NCI-H526 treated with DMSO at 0.1 percent for 48 hours (cell line): ENCODE results near the gene POLR2L.
A peak's percentile ranks its signal among the peaks of the same experiment; 100 is the strongest.

Experiments used
- DNase-seq: peaks from one replicate; lab custom pipeline; 2025; lab: John Stamatoyannopoulos, UW

Gene POLR2L

DNA sequence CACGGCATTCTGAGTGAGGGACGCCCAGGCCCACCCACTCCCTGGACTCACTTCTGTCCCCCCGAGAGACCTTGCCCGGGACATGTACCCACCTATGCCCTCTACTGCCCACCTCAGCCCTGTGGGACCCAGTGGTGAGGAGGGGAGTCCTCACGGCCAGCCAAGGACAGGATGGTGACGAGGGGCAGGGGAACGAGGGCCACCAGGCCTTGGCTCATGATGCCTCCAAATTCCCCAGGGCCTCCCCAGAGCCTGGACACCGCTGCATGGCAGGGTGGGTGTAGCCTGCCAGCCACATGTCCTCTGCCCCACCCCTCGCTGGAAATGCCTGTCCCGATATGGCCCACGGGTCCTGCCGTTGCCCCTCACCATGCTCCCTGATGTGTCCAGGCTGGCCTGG is 26.5 kb upstream of the POLR2L start:
- no peak for DNase-seq

DNA sequence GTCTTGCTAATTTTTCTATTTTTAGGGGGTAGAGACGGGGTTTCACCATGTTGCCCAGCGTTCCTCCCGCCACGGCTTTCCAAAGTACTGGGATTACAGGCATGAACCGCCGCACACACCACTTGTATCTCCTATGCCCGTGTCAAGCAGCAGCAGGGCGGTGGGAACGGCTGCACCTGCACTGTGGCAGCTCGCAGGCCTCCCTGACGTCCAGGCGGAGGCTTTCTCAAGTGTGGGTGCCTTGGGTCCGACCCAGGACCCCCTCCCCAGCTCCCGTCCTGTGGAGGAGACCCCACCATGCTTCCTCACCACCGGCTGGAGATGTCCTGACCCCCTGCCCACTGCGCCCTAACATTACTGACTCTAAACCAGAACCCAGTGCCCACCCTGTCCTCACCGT is 26.1 kb upstream of the POLR2L start:
- no peak for DNase-seq

DNA sequence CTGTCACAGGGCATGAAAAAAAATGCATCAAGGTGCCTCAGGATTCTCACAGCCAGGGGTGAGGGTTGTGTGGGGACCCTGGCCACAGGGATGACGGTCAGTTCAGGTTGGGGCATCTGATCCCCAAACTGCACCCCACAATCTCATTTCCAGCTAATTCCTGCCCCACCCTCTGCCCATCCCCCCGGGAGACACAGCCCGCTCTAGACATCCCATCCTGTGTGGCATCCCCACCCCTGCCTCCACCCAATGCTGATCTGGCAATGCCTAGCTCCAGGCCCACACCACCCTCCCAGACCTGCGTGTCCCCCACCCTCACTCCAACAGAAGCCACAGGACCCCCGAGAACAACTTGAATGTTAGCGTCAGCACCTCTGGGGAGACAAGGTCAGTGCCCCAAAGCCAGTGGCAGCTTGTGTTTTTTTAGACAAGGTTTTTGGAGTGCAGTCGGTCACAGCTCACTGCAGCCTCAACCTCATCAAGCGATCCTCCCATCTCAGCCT is 25.6 kb upstream of the POLR2L start:
- DNase-seq, result no peak

DNA sequence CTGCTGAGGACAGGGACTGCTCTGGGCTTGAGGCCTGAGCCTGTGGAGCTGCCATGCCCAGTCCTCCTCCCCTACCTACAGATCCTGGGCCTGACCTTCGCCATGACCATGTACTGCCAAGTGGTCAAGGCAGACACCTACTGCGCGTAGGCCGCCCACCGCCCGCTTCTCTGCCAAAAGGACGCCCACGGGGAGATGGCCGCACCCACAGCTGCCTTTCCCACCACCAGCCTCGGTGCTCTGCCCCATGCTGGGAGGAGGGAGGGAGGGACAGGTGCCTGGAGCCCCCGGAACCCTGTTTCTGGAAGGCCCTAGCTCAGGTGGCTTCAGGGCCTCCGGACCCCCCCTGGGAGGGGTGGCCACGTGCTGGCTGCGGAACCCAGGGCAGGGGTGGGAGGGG is 24.2 kb upstream of the POLR2L start:
- no peak for DNase-seq

DNA sequence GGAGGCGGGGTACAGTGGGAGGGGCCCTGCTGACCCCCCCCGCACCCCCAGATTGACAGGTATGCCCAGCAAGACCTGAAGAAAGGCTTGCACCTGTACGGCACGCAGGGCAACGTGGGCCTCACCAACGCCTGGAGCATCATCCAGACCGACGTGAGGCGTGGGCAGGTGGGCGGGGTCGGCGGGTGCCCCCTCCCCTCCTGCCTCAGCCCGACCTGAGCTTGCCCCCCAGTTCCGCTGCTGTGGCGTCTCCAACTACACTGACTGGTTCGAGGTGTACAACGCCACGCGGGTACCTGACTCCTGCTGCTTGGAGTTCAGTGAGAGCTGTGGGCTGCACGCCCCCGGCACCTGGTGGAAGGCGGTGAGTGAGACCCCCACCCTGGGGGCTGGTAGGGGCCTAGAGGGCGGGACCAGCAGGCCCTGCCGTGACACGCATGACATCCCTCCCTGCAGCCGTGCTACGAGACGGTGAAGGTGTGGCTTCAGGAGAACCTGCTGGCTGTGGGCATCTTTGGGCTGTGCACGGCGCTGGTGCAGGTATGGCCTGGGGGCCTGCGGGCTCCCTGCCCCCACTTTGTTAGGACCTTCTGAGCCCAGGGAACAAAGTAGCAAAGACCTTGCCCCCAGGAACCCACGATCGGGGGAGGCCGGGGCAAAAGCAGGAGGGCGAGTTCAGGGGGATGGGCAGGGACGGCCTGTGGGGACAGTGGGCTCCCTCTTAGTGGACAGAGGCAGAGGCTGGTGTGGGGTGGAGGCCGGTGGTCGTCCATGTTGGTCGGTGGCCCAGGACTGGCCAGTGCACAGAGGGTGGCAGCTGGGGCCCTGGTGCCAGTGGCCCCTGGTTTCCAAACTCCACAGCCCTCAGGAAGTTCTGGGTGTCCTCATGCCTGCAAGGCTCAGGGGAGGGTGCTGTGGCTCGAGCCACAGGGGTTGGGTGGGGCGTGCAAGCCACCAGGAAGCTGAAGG is 23.4 kb upstream of the POLR2L start:
- DNase-seq, result no peak

DNA sequence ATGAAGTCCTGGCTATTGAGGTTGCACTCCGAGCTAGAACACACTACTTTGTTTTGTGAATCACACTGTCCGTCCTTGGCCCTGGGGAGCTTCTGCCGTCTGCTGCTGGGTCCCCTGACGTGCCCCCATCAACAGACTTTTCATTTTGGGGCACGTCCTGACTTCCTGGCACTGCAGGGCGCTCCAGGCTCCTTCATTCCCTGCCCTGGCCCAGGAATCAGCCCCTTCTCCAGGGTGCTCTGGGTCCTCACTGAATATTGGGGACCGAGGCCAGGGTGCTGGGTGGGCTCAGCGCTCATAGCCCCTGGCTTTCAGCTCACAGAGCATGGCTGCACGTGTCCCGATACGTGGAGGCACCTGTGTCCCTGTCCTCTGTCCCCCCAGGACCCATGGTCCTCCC is 22.6 kb upstream of the POLR2L start:
- DNase-seq, result no peak

DNA sequence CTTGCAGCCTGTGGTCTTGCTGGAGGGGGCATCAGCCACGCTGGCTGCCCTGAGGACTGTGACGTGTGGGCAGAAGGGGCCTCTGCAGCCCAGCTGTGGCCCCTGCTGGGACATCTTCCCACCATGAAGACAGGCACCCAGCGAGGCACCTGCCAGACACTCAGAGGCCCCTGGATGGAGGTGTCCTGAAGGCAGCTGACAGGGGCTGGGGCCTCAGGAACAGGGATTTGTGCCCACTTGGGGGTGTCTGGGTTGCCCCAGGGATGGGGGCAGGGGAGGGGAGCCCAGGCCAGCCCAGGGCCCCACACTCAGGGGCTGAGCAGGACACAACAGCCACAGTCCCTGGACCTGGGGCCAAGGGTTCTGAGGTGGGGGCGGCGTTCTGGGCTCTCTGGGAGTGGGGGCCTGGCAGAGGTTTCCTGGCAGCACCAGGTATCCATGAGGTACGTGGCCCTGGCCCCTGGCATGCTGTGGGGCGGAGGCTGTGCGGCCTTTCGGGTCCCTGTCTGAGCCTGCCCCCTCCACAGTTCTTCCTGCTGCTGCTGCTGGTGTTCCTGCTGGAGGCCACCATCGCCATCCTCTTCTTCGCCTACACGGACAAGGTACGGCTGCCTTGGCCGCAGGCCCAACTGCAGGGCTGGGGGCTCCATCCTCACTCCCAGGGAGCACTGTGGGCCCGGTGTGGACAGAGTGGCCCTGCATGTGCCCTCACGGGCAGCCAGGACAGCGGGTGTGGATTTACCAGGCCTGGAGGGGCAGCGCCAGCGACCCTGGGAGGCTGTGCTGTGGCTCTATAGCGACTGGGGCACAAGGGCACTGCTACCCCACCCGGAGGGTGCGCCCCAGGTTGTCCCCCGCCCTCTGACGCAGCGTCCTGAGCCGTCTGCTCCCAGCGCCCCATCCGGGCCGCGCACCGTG is 21.8 kb upstream of the POLR2L start:
- no peak for DNase-seq

DNA sequence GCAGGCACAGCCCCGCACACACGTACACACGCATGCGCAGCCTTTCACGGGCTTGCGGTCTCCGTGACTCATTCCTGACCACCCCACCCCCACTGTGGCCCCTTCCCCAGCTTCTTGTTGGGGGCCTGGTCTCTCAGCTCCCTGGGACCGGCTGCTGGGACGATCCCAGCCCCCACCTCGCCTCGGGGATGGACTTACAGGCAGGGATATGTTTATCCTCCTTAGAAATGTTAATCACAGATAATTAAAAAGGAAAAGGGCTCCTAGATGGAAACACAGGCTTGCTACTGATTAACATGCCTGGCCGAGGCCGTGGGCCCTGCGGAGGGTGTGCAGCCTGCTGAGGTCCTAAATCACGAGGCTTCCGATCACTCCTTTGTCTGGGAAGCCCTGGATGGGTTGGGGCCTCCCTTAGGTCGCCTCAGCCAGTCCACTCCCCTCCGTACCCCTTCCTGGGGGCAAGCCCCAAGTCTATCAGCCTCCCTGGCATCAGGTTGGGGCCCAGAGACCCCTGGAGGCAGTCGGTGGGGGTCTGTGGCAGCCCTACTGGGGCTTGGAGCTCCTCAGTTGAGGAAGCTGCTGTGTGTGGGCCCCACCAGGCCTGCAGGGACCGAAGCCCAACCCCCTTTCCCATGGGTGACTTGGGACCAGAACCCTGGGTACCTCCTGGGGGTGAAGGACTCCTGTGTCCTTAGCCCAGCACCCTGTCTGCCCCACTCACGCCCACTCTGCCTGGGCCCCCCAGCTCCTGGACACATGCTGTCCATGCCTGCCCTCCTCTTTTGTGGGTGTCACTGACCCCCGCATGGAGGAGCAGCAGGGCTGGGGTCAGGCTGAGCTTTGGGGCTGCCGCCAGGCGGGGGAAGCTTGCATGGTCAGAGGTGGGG is 20.9 kb upstream of the POLR2L start:
- DNase-seq, result no peak

DNA sequence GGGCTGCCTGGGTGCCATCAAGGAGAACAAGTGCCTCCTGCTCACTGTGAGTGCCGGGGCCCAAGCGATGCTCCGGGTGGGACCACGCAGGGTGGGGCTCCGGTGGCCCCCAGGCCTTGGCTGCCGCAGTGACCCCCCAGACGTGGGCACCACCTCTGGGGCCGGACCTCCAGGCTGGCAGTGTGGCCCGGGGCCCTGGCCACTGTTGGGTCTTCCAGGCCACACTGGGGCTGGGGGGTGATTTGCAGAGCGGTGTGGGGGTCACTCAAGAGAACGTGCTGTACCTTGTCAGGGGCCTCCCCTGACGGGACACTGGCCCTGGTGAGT is 20.3 kb upstream of the POLR2L start:
- no peak for DNase-seq

DNA sequence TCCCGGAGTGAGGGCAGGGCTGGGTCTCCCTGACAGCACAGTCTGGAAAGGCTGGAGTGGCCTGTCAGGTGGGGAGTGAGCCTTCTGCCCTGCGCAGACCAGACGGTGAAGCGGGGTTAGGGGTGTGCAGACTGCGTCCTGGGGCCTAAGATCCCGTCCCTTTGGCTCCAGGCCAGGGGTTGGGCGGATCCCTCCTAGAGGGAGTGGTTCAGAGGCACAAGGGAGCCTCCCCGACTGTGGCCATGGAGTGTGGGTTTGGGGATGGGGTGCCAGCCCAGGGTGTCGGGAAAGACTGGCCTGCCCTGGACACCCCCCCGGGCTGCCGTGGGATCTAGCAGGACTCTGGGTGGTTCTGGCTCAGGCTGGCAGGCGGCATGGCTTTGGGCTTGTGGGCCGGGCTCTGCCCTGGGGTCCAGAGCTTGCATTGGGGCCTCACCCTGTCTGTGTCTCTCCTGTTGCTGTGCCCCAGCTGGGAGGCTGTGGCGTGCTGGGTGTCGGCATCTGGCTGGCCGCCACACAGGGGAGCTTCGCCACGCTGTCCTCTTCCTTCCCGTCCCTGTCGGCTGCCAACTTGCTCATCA is 19.8 kb upstream of the POLR2L start:
- DNase-seq, result peak; percentile 44

DNA sequence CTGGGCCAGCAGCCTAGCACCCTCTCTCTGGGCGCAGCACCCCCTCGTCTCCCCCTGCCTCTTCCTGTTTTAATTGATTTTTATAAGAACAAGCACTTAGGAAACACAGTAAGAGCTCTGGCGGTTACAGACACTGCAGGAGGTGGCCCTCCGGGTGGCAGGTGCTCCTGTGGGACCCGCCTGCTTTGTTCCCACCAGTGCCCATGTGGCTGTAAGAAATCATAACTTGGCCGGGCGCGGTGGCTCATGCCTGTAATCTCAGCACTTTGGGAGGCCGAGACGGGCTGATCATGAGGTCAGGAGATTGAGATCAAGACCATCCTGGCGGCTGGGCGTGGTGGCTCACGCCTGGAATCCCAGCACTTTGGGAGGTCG is 18.8 kb upstream of the POLR2L start:
- no peak for DNase-seq

DNA sequence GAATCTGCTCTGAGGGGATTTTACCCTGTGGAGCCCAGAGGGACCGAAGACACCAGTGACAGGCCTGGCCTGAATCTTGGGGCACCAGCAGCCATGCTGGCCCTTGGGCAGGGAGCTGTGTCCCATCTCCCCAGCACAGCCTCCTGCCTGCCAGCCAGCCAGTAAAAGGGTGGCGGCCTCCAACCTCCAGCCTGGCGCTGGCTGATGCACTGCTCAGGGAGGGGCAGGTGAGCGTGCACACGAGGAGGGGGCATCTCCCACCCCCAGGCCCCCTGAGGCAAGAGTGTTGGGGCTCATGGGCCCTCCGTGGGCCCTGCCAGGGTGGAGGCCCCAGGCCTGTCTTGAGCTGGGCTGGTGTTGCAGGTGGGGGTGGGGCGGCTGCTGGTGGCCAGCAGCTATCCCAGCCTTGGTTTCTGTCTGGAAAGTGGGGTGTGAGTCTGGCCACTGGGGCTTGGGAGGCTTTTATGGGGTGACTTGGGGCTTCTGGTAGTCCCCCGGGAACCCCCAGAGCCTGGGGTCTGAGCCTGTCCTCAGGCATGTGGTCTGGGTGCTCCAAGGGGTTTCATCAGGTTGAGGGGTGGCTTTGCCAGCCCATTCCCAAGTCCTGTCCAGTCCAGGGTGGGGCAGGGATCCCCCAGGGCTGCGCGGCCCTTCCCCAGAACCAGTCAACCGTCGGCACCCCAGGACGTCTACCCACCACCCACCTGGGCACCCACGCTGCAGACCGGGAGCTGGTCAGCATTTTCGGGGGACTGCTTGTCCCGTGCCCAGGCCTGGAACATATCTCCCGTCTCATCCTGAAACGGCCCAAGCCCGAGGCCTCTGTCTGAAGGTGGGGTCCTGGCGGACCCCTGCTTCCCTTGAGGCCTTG is 18.1 kb upstream of the POLR2L start:
- DNase-seq, result no peak

DNA sequence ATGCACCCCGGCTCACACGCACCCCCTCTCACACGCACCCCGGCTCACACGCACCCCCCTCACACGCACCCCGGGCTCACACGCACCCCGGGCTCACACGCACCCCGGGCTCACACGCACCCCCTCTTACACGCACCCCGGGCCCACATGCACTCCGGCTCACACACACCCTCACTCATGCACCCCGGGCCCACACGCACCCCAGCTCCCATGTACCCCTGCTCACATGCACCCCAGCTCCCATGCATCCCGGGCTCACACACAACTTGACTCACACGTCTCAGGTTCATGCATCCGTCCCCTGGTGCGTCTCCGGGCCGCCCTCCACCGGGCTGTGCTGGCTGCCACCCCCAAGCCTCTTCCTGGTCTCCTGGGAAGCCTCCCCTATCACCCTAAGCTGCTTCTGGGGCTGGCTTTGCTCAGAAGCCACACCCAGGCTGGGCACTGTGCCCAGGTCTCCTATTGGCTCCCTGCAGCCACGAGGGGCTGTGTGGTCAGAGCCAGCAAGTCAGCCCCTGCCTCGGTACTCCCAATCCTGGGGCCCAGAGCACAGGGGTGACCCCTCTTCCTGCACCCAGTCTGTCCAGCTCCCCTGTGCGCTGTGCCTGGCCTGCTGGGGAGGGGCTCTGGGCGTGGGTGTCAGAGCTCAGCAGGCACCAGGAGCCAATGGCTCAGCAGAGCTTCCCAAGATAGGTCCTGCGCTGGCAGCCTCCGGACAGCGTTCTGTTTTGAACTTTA is 17.2 kb upstream of the POLR2L start:
- peak; percentile 58 for DNase-seq

DNA sequence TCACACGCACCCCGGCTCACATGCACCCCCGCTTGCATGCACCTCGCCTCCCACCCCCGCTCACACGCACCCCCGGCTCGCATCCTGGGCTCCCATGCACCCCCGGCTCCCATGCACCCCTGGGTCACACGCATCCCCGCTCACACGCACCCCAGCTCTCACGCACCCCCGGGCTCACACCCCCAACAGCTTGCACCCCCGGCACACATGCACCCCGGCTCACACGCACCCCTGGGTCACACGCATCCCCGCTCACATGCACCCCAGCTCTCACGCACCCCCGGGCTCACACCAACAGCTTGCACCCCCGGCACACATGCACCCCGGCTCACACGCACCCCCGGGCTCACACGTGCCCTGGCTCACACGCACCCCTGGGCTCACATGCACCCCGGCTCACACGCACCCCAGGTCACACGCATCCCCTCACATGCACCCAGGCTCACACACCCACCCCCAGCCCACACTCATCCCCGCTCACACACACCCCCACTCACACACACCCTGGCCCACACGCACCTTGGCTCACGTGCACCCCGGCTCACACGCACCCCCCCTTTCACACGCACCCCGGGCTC is 16.5 kb upstream of the POLR2L start:
- DNase-seq, result no peak

DNA sequence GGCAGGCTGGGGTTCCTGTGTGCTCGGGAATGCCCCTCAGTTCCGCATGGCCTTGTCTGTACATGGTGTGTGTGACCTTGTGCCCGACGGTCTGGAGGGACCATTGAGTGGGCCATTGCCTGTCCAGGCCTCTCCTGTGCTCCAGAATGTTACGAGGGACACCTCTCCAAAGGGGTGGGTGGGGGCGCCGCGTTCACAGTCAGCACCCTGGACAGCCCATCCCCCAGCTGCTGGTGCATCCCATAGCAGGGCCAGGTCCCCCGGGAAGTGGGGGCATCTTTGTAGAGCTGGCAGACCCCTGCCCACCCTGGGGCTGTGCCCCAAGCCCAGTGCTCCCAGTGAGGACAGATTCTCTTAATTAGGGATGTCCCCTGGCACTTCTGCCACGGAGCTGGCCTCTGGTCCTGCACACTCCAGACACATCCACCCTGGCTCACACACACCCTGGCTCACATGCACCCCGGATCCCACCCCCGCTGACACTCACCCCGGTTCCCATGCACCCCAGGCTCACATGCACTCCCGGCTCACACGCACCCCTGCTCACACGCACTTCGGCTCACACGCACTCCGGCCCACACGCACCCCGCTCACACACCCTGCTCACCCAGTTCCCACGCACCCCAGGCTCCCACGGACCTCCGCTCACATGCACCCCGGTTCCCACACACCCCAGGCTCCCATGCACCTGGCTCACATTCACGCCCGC is 15.9 kb upstream of the POLR2L start:
- DNase-seq, result no peak

DNA sequence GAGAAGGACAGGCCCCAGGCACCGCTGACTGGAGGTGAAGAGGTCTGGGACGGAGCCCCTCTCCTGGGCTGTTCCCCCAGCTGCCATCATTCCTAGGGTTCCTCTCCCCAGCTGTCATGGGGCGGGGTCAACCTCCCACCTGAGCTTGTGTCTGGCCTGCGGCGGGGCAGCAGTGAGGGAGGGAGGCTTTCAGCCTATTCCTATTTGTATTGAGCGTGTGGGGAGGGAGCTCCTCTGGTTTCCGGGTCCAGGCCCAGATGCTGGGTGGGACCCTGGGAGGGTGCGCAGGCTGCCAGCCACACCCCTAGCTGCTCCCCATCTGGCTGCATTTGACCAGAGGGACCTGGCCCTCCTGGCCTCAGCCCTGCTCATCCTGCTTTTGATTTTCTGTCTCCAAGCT is 14.1 kb upstream of the POLR2L start:
- DNase-seq, result no peak

DNA sequence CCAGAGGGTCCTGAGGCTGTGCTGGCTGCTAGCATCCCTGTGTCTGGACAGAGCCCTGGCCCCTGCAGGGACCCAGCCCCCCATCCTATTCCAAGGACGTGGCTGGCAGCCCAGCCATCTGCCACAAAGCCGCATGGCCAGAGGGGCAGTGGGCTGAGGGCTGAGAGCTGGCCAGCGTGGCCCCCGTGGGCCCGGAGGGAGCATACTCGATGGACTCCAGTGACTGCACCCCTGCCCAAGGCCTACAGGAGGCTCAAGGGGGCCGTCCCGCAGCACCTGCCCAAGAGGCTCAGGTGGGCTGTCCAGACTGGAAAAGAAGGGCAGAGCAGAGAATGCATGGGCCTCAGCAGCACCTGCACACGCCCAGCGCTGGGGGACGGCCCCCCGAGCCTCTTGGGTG is 13.5 kb upstream of the POLR2L start:
- DNase-seq, result no peak

DNA sequence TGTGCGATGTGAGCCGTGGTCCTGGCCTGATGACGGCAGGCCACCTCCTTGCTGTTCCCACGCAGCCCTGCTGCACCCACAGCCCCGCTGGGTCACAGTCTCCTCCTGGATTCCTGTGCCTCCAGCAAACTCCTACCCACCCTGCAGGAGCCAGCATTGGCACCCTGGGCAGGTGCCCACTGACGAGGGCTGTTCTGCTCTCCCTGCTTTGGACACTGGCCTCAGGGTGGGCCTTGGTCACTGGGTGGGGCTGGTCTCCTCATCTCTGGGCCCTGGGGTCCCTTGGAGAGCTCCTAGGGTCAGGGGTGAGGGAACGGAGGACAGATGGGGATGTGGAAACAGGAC is 13.0 kb upstream of the POLR2L start:
- no peak for DNase-seq
